DND-41 (cell line): Measurements from ENCODE around the gene DOCK6.

Experiments
- CTCF ChIP-seq: IDR thresholded peaks from 2 replicates; pipeline ENCODE4 v1.5.1; 2012; ENCODE audit warnings: borderline replicate concordance, low read length, moderate library complexity, mild to moderate bottlenecking; ENCODE audit not compliant: poor library complexity, severe bottlenecking; ENCODE audit errors: extremely low read depth
- EZH2 ChIP-seq: IDR thresholded peaks from 3 replicates; pipeline ENCODE4 v1.6.1; 2012; ENCODE audit warnings: borderline replicate concordance, low read depth, mild to moderate bottlenecking, moderate library complexity, low read length, inconsistent platforms; ENCODE audit not compliant: severe bottlenecking

- no peak for TF ChIP-seq CTCF
- no peak for TF ChIP-seq EZH2
Measured at GRCh38 chr19:11164879-11165406, 97.4 kb downstream of the DOCK6 start.
